GM19397 (cell line): ENCODE measurements around the gene TRIO.
A peak's percentile ranks its signal among the peaks of the same experiment; 100 is the strongest.

ENCODE experiments used
- ATAC-seq: cut with Tn5 transposase; IDR thresholded peaks from one replicate; pipeline ENCODE4 v1.9.1; 2021; ENCODE audit warnings: mild to moderate bottlenecking, moderate library complexity; ENCODE audit not compliant: unreplicated experiment

Gene TRIO

DNA sequence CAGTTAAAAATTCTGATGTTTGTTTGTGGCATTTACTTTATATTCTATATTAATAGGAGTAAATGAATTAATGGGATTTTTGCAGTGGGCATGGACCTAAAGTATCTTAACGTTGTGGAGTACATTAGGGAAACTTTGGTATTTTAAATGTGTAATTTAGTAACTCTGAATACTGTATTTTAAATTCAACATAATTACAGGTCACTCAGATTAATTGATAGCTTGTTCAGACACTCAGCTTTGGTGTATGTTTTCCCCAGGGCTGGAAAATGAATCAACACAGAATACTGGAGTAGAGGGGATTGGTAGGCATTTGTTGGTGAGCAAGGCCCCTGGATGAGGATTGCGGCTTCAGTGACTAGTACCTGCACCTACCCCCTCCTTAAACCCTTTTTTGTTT lies 117.5 kb downstream of the TRIO start:
- ATAC-seq: no peak

DNA sequence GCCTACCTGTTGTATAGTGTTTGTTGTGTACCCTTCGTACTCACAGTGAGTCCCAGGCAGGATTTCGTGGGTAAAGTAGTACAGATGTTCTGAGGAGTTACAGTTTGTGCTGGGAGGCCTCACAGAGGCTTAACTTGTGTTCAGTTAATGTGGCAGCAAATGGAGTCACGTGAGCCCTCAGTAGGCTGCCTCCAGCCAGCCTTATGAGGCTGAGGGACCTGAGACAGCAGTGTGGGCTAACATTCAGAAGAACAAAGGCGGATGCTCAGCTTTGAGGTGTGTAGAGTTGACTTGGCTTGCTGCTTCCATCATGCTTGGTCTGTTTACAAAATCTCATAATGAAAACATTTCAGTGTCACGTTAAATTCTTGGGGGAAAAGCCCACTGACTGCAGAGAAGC lies 118.1 kb downstream of the TRIO start:
- ATAC-seq: peak; percentile 39

DNA sequence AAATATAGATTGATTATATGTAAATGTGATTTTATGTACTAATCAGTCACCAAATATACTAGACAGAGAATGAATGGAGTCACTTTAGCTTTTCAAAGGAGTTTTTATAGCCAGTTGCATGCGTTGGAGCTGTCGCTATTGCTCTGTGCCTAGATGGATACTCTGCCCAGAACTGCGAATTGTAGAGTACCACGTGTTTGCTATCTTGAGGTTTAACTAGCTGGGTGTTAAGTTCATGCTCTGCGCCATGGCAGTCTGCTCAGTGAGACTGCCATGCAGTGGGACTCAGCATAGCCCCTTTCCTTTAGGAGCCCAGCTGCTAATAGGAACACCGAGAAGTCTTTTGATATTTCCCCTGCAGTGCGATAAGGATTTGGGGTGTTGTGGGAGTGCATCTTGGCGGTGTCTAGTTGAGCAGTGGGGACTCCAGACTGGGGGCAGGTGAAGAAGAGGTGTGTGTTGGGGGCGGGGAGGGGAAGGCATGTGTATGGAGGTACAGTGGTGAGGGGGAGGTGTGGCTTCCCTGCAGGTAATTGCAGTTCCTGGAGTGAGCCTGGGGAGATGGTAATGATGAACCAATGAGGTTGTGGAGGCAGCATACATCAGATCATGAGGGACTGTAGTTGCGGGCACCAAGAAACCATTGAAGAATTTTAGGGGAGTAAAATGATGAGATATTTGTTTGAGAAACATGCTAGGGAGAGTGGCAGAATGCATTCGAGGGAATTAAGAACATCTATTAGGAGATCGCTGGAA lies 118.9 kb downstream of the TRIO start:
- no peak for ATAC-seq

DNA sequence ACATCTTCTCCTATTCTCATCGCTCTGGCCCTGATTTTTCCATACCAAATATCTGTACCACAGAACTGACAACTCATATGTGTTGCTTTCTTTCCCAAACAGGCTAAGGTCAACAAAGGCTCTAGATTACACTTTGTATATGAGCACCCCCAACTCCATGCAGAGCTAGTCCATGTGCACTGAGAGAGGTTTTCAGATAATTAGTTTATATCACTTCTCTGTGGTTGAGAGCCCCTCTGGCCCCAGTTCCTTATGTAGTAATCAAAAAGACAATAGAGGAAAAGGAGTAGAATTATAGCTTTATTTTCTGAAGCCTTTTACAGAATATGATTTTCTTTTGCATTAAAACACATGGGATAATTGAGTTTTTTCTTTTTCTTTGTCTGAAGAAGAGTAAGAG lies 120.0 kb downstream of the TRIO start:
- ATAC-seq: no peak

DNA sequence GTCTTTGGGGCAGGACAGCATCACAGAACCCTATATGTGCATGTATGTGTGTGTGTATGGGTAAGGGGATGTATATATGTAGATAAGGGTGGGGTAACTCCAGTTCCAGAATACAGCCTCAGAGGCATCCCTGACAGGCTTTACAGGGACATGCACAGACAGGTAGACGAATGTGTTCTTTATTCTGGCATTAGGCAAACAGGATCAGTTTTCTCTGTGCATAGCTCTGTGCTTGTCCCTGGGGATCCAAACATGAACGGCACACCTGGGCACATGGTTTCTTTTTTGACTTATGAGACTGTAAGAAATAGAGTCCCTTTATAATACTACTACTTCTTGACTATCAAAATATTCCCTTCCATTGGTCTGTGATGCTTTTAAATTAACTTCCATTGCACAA lies 120.6 kb downstream of the TRIO start:
- no peak for ATAC-seq

DNA sequence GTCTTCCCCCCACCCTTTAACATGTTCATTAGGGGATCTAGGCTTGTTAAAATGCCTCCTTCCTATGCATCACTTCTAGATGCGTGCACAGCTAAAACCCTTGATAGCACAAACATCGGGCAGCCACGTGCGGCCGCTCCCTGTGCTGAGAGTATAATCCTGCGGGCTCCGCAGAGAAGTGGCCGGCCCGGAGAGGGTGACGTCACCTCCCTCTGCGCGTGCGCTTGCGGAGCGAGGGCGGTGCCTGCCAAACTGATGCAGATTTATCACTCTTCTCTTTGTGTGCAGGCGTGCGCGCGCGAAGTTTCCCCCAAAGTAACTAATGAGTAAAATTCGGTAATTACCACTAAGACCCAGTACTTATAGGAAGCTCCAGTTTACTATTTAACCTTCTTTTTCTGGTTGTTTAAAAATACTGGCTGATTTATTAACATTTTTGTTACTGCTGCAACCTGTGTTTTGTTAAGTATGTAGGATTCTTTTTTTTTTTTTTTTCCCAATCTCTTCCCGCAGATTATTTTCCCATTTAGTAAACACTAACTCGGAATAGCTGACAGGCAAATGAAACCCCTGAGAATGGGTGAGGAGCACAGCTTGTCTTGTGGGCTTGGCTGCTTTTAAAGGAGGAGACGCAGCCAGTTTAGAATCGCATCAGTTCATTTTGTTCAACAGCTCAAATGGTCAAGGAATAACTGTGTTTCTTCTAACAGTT lies 121.6 kb downstream of the TRIO start:
- ATAC-seq: peak; percentile 75

DNA sequence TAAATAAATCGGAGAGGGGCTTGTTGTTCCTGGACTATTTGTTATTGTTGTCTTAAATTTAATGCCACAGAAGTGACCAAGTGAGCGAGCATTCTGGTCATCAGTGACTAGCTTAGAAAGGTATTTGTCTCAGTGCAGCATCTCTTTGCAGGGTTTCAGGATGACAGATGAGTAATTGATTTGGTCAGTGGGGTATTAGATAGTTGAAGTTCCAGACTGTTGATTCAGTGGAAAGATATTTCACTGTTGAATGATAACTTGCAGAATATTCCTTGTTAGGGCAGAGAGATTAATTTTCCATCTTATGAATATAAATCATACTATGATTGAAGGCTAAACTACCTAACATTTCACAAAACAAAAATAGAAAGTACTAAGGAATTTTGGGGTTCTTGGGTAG lies 122.4 kb downstream of the TRIO start:
- no peak for ATAC-seq

DNA sequence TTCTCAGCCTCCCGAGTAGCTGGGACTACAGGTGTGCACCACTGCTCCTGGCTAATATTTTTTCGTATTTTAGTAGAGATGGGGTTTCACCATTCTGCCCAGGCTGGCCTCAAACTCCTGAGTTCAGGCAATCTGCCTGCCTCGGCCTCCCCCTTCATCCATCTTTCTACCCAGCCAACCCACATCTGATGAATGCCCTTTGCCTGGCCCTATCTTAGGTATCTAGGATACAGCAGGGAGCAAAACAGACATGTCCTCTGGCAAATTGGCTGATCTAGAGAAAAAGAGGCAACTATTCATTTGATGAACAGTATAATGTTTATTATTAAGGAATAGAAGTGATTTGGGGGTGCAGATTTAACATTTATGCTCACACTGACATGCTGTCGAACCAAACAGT lies 123.0 kb downstream of the TRIO start:
- ATAC-seq: no peak

DNA sequence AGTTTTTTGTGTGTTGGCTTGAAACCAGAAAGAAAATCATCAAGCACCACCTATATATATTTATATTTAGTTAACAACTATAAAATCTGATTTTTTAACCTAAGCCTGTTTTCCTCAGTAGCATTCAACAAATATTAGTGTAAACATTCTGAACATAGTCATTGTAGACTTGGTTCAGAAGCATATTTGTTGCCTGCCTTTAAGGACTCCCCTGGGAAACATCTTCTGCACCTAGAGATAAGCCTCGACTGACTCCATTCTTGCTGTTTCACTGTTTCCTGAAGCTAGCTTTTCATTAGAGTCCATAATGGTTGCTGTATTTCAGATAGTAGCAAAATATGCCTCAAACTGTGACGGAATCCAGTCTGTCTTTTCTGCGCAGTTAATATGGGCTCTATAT lies 123.5 kb downstream of the TRIO start:
- ATAC-seq: no peak

DNA sequence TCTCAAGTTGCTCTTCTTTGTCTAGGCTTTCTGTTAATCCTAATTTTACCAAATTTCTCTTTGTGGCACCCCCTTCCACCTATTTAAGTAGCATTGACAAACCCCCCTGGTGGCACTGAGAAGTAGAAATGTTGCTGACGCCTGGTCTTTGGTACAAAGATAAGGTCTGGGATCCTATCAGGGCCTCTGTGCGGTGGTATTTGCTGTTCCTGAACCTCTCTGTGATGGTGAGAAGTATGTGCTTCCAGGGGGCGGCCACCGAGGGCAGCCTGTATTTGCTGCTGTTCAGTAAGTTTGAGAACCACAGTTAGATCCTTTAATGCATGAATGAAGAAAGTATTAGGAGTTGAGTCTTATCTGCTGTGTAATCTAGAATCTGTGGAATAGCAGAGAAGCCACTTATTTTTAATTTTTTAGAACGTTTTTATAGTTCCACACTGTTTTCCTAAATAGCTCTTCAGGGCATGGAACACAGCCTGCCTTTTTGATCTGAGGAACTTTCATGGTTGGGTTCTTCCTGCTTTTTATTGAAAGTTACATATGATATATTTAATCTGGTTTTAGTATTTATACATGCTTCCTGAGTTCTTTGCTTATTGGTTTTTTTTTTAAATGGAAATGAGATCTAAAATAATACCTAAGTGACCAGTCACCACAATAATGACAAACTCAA lies 124.2 kb downstream of the TRIO start:
- no peak for ATAC-seq

DNA sequence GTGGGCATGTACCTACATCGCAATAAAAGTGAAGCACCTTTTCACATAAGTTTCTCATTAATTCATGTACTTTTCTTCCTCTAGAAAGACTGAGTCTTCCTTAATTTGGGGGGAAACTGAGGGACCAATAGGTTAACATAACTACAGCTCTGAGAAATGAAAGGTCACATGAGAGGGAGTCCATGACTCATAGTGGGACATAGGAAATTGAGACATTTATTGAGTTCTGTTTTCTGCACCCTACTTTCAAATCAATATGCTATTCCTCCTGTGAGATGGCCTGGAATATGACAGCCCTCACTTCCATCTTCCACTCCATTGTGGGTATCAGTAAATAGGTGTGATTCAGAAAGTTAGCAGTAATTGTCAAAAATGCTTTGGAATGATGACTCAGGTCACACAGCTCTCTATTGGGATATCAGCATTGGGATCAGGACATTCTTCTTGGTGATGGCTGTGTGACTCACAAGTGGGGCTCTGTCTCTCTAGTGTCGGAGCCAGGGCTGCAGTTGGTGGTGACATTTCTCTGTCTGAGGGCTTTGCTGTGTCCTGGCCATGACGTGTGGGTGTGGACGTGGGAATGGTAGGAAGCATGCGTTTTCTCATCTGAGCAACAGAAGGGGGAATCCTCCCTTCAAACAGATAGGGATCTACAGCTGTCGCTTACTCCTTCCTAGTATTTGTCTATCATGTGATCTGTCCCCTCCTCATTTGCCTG lies 125.0 kb downstream of the TRIO start:
- no peak for ATAC-seq

DNA sequence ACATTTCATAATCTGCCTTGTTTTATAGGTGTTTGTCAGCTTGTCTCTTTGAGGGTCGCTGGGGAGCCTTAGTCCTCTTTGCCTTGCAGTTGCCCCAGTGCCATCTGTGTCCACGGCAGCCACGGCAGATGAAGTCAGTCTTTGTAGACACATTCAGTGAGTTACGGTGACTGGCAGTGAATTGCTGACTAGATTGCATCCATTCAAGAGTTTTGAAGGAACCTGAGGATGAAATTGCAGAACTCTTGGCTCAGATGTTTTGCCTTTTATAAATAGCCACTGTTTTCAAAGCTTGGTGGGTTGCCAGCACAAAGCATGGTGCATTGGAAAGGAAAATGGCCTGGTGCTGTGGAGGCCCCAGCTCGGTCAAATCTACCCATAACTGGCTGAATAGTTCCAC lies 125.6 kb downstream of the TRIO start:
- ATAC-seq: no peak

DNA sequence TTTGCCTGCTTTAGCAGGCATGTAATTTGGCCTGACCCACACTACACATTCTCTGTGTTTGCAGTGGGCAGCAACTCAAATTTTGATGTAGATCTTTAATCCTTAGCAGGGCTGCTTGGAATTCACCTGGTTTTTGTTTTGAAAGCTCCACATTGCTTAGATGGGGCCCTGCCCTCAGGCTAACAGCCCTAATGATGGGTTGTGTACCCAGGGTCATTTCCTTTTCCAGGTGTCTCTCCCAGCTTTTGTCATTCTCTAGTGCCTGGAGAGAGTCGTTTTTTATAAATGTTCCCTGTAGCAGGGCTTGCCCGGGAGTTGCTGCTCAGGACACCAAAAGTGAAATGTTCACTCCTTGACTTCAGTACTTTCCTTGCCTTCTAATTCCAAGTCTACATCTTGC lies 126.3 kb downstream of the TRIO start:
- no peak for ATAC-seq

DNA sequence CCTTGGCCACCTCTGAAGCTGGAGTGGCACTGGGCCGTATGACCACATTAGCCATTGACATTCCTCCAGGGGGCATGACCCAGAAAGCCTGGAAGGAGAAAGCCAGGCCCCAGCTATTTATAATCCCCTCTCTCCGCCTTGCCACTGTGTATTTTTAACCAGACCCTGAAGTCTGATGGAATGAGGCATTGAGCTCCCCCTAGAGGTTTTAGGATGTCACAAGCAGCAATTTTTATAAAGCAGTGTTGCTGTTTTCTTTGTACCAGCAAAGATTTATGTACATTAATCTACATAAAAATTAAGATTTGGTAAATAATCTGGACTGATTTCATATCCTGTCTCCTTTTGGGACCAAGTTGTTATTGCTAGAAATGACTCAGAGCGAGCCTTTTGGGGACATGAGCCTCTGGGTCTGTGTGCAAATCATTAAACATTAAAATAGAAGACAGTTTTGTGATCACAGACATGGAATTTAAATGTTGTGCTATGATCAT lies 127.1 kb downstream of the TRIO start:
- ATAC-seq: peak; percentile 45

DNA sequence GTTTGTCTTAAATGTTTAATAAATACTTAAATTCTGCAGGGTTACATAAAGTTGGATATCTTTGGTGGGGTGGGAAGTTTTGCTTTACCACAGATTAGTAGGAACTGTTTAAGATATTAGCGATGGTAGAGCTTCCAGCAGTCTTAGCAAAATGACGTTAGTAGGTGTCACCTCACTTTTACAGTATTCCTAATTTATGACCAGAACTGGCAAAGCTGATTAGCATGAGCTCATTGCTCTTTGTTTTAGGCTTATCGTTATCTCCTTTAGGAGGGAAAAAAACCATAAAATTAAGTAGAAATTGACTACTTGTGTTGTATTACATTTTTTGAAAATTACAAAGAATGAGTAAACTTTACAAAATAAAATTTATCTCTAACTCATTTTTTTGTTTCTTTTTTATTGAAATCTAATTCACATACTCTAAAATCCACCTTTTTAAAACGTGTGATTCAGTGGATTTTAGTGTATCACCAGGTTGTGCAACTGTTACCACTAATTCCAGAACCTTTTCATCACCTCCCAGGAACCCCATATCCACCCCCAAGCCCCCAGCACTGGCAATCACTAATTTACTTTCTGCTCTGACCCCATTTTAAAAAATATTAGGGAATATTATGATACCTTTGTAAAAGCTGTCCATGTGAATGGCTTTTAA lies 129.5 kb downstream of the TRIO start:
- no peak for ATAC-seq

DNA sequence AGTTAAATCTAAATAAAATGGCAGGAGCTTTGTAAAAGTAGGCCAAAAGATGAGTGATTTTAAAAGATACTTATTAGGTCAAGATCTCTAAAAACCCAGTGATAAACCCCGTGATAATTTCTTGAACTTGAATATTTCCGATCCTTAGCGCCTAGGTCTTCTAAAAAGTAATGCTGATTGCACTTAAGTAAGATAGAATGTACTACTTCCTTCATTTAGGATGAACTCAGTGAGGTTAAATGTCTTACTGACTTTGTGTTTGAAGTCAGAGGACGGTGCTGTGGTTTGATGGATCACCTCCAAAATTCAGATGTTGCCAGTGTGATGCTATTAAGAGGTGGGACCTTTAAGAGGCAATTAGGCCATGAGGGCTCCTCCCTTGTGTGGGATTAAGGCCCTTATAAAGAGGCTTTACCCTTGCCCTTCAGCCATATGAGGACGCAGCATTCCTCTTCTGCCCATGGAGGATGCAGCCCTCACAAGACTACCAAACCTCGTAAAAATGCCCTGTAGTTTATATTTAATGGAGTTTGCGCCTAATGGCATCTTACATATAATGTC lies 130.1 kb downstream of the TRIO start:
- no peak for ATAC-seq

DNA sequence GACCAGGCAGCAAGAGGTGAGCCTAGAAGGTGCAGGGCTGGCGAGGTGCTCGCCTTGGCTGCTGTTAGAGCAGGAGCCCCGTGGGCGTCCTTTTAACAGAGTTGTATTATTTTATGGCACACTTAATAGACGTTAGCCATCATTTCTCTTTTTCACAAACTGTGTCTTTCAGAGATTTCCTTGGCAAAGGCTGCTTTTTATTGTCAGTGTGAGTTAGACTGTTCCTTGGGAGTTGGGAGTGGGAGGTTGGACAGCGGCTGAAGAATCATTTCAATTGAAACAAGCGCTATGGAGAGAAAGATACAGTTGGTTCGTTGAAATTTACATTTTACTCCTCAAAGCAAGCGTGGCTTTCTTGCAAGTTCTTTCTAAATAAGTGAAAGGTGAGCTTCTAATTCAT lies 133.2 kb downstream of the TRIO start:
- no peak for ATAC-seq

DNA sequence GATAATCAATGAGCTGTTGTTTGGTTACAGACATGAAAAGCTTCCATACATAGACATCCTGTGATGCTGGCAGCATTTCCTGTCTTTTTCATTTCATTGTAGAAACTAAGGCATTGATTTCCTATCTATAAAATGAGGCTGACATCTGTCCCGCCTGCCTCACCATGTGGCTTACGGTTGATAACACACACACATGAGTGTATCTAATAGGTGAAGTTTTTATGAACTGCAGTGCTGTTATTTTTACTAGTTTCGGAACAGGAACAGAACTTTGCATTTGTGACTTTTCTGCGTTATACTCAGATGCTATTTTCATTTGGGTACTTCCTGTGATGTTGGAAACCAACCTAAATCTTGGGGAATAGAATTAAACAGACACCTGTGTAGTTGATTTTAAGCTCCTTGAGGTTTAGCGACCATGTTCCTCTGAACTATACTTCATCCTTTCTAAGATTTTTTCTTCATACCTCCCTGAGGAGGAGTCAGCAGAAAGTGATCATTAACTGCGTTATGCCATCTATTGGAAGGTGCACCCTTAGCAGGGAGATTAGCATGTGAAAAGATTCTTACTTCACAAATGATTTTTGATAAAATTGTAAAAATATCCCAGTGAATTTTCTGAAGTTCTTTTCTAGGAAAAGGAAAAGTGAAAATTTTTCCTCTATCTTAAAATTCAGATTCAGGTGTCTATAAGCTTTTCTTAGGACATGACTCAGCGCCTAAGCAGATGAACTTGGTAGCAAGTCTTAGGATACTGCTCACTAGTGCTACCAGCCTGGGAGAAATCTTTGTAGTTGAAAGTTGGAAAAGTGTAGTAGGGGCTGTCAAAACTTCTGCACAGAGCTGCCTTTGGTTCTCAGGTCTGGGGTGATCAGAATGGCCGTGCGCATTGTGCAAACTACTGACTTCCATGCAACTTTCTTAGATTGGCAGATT lies 134.5 kb downstream of the TRIO start:
- peak; percentile 47 for ATAC-seq

DNA sequence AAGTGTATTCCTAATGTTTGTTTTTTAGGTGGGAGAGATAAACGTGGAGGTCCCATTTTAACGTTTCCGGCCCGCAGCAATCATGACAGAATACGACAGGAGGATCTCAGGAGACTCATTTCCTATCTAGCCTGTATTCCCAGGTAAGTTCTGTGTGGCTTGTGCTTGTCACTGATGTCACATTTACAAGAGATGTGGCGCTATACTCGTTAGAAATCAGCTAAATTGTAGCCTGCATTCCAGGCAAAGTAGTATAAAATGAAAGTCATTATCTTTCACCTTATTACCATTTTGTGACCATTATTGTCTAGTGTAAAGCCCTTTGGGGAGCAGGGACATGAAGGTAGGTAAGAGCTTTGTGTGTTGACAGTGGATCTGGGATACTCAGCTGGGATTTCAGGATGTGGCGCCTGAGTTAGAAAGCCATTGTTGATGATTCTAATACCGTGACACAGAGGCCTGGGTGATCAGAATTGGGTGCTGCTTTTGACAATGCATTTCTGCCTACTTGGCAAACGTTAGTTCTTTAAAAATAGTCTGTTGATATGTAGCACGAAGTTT lies 137.2 kb downstream of the TRIO start:
- no peak for ATAC-seq
